ENCODE data around the gene GGA2.
"Not testable (repeated sequence)": the region's sequence is repeated elsewhere in the genome, so short reads cannot be mapped to it uniquely, and the experiment has no call there.

Gene GGA2

DNA sequence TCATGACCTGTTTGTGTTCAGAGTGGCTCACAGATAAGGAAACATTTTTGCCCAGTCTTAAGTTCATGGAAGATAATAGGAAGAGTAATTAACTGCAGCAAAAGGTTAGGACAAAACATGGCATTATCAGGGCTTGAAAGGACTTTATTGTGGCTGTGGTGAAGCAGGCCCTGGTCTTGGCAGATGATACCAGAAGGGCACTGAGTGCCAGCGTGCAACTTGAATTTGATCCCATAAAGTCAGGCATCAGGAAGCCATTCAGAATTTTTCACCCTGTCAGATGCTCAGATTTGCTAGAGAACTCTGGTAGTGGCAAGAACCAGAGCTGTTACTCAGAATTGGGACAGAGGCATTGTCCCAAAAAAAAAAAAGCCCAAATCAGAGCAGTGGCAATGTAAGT, 46.1 kb downstream of the GGA2 start:
- TF ChIP-seq, protein P1, sequence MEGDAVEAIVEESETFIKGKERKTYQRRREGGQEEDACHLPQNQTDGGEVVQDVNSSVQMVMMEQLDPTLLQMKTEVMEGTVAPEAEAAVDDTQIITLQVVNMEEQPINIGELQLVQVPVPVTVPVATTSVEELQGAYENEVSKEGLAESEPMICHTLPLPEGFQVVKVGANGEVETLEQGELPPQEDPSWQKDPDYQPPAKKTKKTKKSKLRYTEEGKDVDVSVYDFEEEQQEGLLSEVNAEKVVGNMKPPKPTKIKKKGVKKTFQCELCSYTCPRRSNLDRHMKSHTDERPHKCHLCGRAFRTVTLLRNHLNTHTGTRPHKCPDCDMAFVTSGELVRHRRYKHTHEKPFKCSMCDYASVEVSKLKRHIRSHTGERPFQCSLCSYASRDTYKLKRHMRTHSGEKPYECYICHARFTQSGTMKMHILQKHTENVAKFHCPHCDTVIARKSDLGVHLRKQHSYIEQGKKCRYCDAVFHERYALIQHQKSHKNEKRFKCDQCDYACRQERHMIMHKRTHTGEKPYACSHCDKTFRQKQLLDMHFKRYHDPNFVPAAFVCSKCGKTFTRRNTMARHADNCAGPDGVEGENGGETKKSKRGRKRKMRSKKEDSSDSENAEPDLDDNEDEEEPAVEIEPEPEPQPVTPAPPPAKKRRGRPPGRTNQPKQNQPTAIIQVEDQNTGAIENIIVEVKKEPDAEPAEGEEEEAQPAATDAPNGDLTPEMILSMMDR (IDR thresholded peaks at IDR 0.05; ENCODE audit: low read depth, low read length, missing control alignments): no peak
- no peak for DNase-seq (ENCODE audit: extremely low read depth, low read depth)
- no peak overlapping the region for H3K4me3 ChIP-seq (replicated peaks; ENCODE audit: low read depth, low read length)

DNA sequence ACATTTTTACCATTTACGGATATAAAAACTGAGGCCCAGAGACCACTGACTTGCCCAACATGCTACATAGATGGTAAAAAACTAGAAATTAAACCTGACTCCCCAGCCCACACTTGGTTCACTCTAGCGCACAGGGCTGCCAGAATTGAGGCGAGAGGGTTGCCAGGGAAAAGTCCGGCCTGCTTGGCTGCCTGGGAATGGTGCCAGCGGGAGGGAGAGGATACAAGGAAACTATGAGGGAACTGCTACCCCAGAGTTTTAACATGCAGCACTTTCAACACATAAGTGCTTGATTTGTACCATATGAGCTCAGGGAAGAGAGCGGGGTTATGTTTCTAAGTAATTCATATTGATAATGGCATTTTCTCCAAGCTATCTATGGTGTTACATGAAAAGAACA, 47.3 kb downstream of the GGA2 start:
- H3K4me3 ChIP-seq (replicated peaks; ENCODE audit: low read depth, low read length): not testable (repeated sequence)
- DNase-seq (ENCODE audit: extremely low read depth, low read depth): peak; percentile 58

DNA sequence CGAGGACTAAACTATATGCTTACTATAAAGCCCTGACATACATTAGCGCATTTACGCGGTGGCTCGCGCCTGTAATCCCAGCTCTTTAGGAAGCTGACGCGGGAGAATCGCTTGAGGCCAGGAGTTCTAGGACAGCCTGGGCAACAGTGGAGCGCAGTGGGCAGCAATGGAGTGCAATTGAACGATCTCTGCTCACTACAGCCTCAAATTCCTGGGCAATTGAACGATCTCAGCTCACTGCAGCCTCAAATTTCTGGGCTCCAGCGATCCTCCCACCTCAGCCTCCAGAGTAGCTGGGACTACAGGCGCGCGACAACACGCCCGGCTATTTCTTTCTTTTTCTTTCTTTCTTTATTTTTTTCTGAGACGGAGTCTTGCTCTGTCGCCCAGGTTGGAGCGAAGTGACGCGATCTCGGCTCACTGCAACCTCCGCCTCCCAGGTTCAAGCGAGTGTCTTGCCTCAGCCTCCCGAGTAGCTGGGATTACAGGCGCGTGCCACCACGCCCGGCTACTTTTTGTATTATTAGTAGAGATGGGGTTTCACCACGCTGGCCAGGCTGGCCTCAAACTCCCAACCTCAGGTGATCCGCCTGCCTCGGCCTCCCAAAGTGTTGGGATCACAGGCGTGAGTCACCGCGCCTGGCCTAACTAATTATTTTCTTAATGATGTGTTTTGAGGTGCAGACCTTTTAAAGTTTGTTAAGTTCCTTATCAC, 56.8 kb downstream of the GGA2 start:
- no peak for DNase-seq (ENCODE audit: extremely low read depth, low read depth)
- peak overlapping the region; percentile 92 for H3K4me3 ChIP-seq (replicated peaks; ENCODE audit: low read depth, low read length)
- TF ChIP-seq, protein P1 (IDR thresholded peaks at IDR 0.05; ENCODE audit: low read depth, low read length, missing control alignments): no peak

DNA sequence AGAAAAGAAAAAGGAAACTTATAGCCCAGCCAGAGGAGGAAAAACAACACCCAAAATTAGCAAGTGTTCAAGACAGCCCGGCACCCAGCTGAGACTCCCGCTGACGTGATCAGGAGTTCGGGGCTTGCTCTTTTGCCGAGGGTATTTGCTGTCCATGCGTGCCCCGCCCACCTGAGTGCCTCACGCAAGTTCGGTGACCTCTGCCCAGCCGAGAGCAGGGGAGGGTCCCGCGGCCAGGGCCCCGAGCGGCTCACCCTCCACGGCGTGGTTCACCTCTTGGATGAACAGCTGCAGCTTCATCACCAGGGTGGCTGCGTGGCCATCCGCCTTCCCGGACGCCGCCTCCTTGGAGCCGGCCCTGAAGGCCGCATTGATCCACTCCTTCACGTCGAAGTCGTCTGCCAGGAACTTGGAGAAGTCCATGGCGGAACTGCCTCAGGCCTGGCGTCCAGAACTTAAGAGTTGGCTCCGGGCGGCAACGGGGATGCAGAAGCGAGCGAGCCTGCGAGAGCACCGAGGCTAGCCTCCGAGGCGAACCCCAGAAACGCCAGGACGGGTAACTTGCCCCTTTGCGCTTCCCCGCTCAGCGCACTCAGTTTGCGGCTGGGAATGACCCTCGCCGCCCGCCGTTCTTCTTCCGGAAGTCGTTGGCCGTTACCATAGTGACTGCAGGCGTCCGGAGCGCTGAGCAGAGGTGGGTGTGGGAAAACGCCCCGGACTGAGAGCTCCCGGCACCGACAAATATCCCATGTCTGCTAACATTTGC, 57.5 kb downstream of the GGA2 start, which contains the start of gene COG7:
Gene COG7 (minus strand): TSS at position 618 of the 766 bp plus-strand sequence. CDS start 195 bp downstream, at position 423.
- DNase-seq (ENCODE audit: extremely low read depth, low read depth): peak; percentile 48
- TF ChIP-seq, protein P1 (IDR thresholded peaks at IDR 0.05; ENCODE audit: low read depth, low read length, missing control alignments): no peak
- peak within 1 kb of the TSS; percentile 92 for H3K4me3 ChIP-seq (replicated peaks; ENCODE audit: low read depth, low read length)

DNA sequence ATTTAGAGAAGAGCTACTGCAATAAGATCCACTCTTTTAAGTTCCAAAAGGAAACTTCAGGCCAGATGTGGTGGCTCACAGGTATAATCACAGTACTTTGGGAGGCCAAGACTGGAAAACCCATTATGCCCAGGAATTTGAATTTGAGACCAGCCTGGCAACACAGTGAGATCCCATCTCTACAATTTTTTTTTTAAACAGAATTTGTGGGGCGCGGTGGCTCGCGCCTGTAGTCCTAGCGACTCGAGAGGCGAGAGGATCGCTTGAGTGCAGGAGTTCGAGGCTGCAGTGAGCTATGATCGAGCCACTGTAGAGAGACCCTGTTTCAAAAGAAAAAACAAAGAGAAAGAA, 58.1 kb downstream of the GGA2 start:
- TF ChIP-seq, protein P1 (IDR thresholded peaks at IDR 0.05; ENCODE audit: low read depth, low read length, missing control alignments): no peak
- no peak for DNase-seq (ENCODE audit: extremely low read depth, low read depth)
- peak overlapping the region; percentile 92 for H3K4me3 ChIP-seq (replicated peaks; ENCODE audit: low read depth, low read length)

DNA sequence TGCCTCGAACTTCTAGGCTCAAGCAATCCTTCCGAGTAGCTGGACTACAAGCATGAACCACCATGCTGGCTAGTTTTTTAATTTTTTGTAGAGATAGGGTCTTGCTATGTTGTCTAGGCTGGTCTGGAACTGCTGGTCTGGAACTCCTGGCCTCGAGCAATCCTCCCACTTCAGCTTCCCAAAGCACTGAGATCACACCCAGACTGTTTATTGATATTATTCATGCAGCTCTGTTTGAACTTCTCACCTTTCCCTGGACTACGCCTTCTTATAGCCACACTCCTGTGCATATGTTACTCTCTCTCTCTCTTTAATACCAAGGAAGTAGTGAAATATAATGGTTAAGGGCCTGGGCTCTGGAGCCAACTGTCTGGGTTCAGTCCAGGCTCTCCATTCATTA, 61.9 kb downstream of the GGA2 start:
- no peak for DNase-seq (ENCODE audit: extremely low read depth, low read depth)
- H3K4me3 ChIP-seq (replicated peaks; ENCODE audit: low read depth, low read length): no peak overlapping the region
- TF ChIP-seq, protein P1 (IDR thresholded peaks at IDR 0.05; ENCODE audit: low read depth, low read length, missing control alignments): no peak

DNA sequence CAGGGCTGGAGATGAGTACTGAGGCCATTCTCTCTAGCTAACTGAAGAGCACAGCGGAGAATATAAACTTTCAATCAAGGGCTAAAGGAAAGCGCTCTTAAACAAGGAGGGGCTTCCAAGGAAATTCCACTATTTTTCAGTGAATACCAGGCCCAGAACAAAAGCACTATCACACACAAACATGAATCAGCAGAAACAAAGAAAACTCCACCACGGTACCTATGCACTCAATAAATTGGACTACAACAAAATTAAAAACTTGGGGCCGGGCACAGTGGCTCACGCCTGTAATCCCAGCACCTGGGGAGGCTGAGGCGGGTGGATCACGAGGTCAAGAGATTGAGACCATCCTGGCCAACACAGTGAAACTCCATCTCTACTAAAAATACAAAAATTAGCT, 72.8 kb downstream of the GGA2 start:
- not testable (repeated sequence) for DNase-seq (ENCODE audit: extremely low read depth, low read depth); H3K4me3 ChIP-seq (replicated peaks; ENCODE audit: low read depth, low read length)
